Lower lobe of right lung (tissue), 2 donors: ENCODE data around the gene GNG11. TPM values are rescaled to one million over a fixed set of nuclear protein-coding genes. Genes with fewer than 3 reads are reported as not detected.

Experiments used
- ATAC-seq, 2 donors: fragments of 200-7000 bp; cut with Tn5 transposase; one replicate each; pipeline ENCODE4 v1.9.1; 2020 to 2022; ENCODE audit warnings: mild to moderate bottlenecking in 2 of 2, moderate library complexity in 2 of 2
- DNase-seq: peaks from one replicate; pipeline ENCODE4 v3.0.0-alpha.2; 2020
- H3K27ac ChIP-seq: fragments of 200-600 bp; one replicate; pipeline ENCODE4 v1.8.0; 2022
- H3K27me3 ChIP-seq: fragments of 200-600 bp; one replicate; pipeline ENCODE4 v1.8.0; 2022; ENCODE audit warnings: low read depth
- H3K36me3 ChIP-seq: fragments of 200-600 bp; one replicate; pipeline ENCODE4 v1.8.0; 2022; ENCODE audit warnings: mild to moderate bottlenecking
- H3K4me1 ChIP-seq: fragments of 200-600 bp; one replicate; pipeline ENCODE4 v1.8.0; 2022
- H3K4me3 ChIP-seq: fragments of 200-600 bp; one replicate; pipeline ENCODE4 v1.8.0; 2022; ENCODE audit warnings: mild to moderate bottlenecking
- H3K9me3 ChIP-seq: fragments of 200-600 bp; one replicate; pipeline ENCODE4 v1.8.0; 2022
- intact Hi-C: fragments of 100-400 bp; cut with DNase I; formaldehyde crosslinking; loops from one replicate; pipeline ENCODE4 v1.11.0; 2022
- total RNA-seq: library from RNA; stranded (reverse); fragmentation: NEBNext Ultra II Directional; extraction: Animal tissue kit (Norgen Biotek cat#: 25700); gene quantifications from one replicate; pipeline ENCODE4 v1.2.1, GENCODE V29; 2021
- TF ChIP-seq, protein P1 (sequence below): fragments of 200-600 bp; IDR thresholded peaks from one replicate; pipeline ENCODE4 v1.8.0; 2022; ENCODE audit warnings: antibody characterized with exemption, mild to moderate bottlenecking
- donor health status: DM: no; HTN: yes; CAD: no; lungs with severe emphysema.

GNG11 gene
- total RNA-seq, 1 donor from 2014 or later: 23.2 TPM

DNA sequence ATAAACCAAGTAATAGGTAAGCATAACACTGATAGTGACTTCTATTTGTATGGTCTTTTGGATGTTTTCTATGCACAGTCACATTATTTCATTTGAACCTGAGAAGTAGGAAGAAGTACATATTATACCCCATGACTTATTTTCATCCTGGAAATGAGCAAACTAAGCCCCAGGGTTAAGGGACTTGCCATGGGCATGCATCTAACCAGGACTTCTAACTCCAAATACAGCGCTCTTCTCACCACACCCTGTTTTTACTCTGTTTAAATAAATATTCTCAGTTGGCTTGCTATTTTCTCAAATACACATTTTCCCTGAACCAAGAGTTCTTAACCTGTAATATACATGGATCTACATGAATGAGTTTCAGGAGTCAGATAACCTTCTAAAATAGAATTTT is 16.3 kb downstream of the GNG11 start:
- no peaks in the 10 kb centered on the region for H3K9me3 ChIP-seq
- H3K27ac ChIP-seq: no peak overlapping the region
- ATAC-seq (no peak), DNase-seq (no peak)
- intact Hi-C loops: no loop called here
- no peaks in the 10 kb centered on the region for H3K36me3 ChIP-seq
- H3K4me3 ChIP-seq: no peak overlapping the region
- no peaks in the 10 kb centered on the region for H3K4me1 ChIP-seq
- TF ChIP-seq, protein P1, sequence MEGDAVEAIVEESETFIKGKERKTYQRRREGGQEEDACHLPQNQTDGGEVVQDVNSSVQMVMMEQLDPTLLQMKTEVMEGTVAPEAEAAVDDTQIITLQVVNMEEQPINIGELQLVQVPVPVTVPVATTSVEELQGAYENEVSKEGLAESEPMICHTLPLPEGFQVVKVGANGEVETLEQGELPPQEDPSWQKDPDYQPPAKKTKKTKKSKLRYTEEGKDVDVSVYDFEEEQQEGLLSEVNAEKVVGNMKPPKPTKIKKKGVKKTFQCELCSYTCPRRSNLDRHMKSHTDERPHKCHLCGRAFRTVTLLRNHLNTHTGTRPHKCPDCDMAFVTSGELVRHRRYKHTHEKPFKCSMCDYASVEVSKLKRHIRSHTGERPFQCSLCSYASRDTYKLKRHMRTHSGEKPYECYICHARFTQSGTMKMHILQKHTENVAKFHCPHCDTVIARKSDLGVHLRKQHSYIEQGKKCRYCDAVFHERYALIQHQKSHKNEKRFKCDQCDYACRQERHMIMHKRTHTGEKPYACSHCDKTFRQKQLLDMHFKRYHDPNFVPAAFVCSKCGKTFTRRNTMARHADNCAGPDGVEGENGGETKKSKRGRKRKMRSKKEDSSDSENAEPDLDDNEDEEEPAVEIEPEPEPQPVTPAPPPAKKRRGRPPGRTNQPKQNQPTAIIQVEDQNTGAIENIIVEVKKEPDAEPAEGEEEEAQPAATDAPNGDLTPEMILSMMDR: no peak
- no peaks in the 10 kb centered on the region for H3K27me3 ChIP-seq

DNA sequence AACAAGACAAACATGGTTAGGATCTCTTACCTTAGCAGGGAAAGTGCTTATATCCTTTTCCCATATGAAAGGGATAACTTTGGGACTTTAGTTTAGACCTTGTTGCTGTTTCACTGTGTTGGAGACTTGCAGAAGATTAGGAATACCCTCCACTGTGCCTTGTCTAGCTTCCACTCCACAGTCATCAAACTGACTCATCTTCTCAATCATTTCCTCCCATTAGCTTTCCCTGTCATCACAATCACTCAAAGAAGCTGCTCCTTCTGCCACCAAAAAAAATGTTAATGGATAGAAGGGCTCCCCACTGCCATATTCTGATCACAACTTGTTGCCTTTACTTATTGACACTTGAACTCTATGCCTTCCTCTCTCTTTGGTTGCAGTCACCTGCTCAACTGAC is 16.8 kb downstream of the GNG11 start:
- Histone ChIP-seq H3K27me3 (no peaks in the 10 kb centered on the region), H3K27ac (no peak overlapping the region), H3K4me3 (no peak overlapping the region), H3K9me3 (no peaks in the 10 kb centered on the region), H3K4me1 (no peaks in the 10 kb centered on the region), H3K36me3 (no peaks in the 10 kb centered on the region)
- intact Hi-C loops: no loop called here
- TF ChIP-seq, protein P1: no peak
- DNase-seq (no peak), ATAC-seq (no peak)

DNA sequence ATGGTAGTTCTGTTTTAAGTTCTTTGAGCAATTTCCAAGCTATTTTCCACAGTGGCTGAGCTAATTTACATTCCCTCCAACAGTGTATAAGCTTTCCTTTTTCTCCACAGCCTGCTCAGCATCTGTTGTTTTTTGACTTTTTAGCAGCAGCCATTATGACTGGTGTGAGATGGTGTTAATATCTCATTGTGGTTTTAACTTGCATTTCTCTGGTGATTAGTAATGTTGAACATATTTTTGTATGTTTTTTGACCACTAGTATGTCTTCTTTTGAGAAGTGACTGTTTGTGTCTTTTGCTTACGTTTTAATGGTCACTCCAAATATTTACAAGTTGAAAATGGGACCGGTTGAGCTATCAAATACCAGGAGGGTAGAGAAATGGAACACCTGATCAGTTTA is 20.4 kb downstream of the GNG11 start:
- Histone ChIP-seq H3K27me3 (no peaks in the 10 kb centered on the region), H3K9me3 (no peaks in the 10 kb centered on the region), H3K27ac (no peak overlapping the region), H3K36me3 (no peaks in the 10 kb centered on the region), H3K4me1 (peaks cover 17% of the 10 kb centered on the region), H3K4me3 (no peak overlapping the region)
- ATAC-seq: no peak
- intact Hi-C loops: no loop called here
- DNase-seq: no peak
- TF ChIP-seq, protein P1: no peak

DNA sequence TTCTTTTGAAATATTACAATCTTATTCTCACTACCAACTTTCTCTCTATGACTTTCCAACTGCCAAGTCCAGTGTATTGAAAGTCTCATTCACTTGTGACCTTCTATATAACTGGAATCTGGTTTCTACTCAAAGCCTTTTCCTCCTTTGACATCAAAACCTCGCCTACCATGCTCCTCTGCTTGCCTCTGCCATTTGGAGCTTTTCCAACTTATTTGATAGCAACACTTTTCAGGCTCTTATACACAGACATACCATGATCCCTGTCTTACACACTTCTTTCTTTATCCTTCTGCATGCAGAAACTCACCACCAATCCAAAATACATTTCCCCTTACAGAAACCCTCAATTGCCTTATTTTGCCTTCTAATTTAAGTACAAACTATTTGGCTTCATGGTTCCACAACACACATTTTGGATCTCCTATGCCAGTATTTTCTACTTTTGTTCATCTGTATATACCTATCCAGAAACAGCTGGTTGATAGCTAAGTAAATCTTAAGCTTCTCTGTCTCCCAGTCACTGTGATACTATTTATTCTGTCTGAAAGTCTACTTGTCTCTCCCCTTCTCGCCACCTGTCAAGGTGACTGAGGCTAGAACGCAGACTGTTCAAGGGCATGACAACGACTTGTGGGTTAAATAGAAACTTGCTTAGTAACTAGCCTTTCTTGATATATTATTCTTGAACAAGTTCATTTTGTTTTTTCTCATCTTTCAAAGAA is 22.4 kb downstream of the GNG11 start:
- no peak for ATAC-seq
- intact Hi-C loops: no loop called here
- TF ChIP-seq, protein P1: no peak
- no peak overlapping the region for H3K4me3 ChIP-seq
- H3K4me1 ChIP-seq: peaks cover 17% of the 10 kb centered on the region
- no peak for DNase-seq
- no peaks in the 10 kb centered on the region for H3K27me3 ChIP-seq
- H3K36me3 ChIP-seq: no peaks in the 10 kb centered on the region
- H3K9me3 ChIP-seq: no peaks in the 10 kb centered on the region
- H3K27ac ChIP-seq: peak overlapping the region; percentile 19

DNA sequence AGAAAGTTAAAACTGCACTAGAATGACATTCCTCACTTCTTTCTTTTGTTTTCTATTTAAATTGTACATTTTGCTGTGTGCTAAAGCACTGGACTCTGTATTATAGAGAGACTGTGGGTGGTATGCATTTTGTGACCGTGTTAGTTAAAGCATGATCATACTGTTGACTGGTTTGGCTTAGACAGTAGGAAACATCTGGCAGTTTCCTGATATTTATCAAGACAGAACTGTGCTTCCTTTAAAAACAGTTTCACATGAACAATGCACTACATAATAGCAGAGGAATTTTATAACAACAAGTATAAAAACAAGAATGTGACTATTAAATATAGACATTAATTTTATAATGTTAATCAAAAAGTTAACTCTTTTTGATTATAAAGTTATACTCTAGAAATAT is 23.1 kb downstream of the GNG11 start:
- no peak for DNase-seq
- H3K9me3 ChIP-seq: no peaks in the 10 kb centered on the region
- ATAC-seq: no peak
- TF ChIP-seq, protein P1: no peak
- intact Hi-C loops: no loop called here
- H3K27ac ChIP-seq: peak overlapping the region; percentile 44
- no peaks in the 10 kb centered on the region for H3K36me3 ChIP-seq
- H3K4me3 ChIP-seq: no peak overlapping the region
- H3K4me1 ChIP-seq: peaks cover 17% of the 10 kb centered on the region
- H3K27me3 ChIP-seq: no peaks in the 10 kb centered on the region
